AG10803 (cell line): ENCODE results near the gene KPNA2.

Experiments used
- DNase-seq: peaks from one replicate; pipeline ENCODE4 v3.0.0; 2010; ENCODE audit warnings: low read depth
- H3K4me3 ChIP-seq: 2 replicates; pipeline ENCODE4 v1.5.1; 2011; ENCODE audit warnings: mild to moderate bottlenecking, low read length, control low read depth
- CTCF ChIP-seq: conservative IDR thresholded peaks from 2 replicates; pipeline ENCODE4 v1.5.1; 2011; ENCODE audit warnings: mild to moderate bottlenecking, low read length, control low read depth, inconsistent platforms

Gene KPNA2

GRCh38 chr17:68035523-68036303, at the start of gene KPNA2:
Gene KPNA2, plus strand, starts transcription at chr17:68035735. Its CDS starts 1,398 bp downstream, at chr17:68037133.
- peak within 1 kb of the TSS; percentile 90 for H3K4me3 ChIP-seq
- TF ChIP-seq CTCF: no peak
- DNase-seq: peak; percentile 98

GRCh38 chr17:67990909-67991308, 44.6 kb upstream of the KPNA2 start:
- no peak for TF ChIP-seq CTCF
- no peak overlapping the region for H3K4me3 ChIP-seq
- no peak for DNase-seq

- DNase-seq: no peak
- TF ChIP-seq CTCF: no peak
- H3K4me3 ChIP-seq: peak overlapping the region; percentile 75
These were observed 42.9 kb upstream of the KPNA2 start for GRCh38 chr17:67992548-67993152.

- peak overlapping the region; percentile 82 for H3K4me3 ChIP-seq
- peak; percentile 23 for TF ChIP-seq CTCF
- DNase-seq: peak; percentile 85
These were observed 42.2 kb upstream of the KPNA2 start for GRCh38 chr17:67993153-67993997.

- no peak for DNase-seq
- TF ChIP-seq CTCF: no peak
- peak overlapping the region; percentile 82 for H3K4me3 ChIP-seq
These were observed 41.6 kb upstream of the KPNA2 start for GRCh38 chr17:67993998-67994361.

GRCh38 chr17:67994817-67995569, 40.5 kb upstream of the KPNA2 start:
- no peak for TF ChIP-seq CTCF
- peak overlapping the region; percentile 64 for H3K4me3 ChIP-seq
- DNase-seq: peak; percentile 87
